WI38 (cell line): Measurements from ENCODE around the gene SARDH.
"Not testable (repeated sequence)": the region's sequence is repeated elsewhere in the genome, so short reads cannot be mapped to it uniquely, and the experiment has no call there.

Experiments
- H3K4me3 ChIP-seq: 2 replicates; pipeline ENCODE4 v1.5.1; 2011; ENCODE audit warnings: low read depth, mild to moderate bottlenecking, control low read depth, low read length
- TF ChIP-seq, protein P1 (sequence below): IDR thresholded peaks from 2 replicates; pipeline ENCODE4 v1.5.1; 2012; ENCODE audit warnings: low read depth, mild to moderate bottlenecking, control low read depth, low read length

SARDH gene

DNA sequence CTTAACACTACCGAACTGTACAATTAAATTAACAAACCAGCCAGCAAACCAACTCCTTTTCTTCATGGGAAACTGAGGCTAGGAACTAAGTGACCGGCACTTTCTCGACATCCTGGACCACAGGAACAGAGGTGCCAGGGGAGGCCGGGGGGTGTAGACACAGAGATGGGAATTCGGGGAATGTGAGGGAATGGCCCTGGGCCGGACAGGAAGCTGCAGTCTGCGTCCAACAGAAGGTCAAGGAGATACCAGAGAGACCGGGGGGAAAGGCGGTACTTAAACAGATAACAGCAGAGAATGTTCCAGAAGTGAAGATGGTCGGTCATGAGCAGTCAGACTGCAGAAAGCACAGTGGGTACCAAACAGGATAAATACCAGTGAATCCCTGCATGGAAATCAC is 61.7 kb downstream of the SARDH start:
- TF ChIP-seq, protein P1, sequence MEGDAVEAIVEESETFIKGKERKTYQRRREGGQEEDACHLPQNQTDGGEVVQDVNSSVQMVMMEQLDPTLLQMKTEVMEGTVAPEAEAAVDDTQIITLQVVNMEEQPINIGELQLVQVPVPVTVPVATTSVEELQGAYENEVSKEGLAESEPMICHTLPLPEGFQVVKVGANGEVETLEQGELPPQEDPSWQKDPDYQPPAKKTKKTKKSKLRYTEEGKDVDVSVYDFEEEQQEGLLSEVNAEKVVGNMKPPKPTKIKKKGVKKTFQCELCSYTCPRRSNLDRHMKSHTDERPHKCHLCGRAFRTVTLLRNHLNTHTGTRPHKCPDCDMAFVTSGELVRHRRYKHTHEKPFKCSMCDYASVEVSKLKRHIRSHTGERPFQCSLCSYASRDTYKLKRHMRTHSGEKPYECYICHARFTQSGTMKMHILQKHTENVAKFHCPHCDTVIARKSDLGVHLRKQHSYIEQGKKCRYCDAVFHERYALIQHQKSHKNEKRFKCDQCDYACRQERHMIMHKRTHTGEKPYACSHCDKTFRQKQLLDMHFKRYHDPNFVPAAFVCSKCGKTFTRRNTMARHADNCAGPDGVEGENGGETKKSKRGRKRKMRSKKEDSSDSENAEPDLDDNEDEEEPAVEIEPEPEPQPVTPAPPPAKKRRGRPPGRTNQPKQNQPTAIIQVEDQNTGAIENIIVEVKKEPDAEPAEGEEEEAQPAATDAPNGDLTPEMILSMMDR = no peak
- H3K4me3 ChIP-seq = no peak overlapping the region

DNA sequence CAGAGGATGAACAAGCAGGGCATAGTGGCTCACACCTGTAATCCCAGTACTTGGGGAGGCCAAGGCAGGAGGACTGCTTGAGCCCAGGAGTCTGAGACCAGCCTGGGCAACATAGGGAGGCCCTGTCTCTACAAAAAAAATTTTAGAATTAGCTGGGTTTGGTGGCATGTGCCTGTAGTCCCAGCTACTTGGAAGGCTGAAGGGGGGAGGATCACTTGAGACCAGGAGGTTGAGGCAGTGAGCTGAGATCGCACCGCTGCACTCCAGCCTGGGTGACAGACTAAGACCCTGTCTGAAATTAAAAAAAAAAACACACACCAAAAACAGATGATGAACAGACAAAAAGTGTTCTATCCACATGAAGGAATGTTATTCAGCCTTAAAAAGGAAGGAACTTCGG is 62.4 kb downstream of the SARDH start:
- H3K4me3 ChIP-seq = not testable (repeated sequence)

DNA sequence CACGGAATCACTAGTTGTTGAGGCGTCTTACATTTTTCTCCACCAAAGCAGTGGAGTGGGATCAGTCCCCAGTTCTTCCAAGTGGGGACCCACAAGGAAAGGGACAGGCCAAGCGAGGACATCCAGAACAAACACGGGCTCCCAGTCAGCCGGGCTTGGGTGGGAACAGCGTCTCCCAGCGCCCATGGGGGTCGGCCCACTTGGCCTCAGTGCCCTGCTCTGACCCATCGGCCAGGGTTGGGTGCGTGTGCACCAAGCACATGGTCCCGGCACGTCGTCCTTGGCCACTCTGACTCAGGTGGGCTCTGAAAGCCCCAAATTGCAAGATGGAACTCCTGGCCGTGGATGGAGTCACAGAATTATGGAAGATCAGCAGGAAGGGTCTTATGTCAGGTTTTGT is 64.1 kb downstream of the SARDH start:
- H3K4me3 ChIP-seq = no peak overlapping the region
- TF ChIP-seq, protein P1 = no peak

DNA sequence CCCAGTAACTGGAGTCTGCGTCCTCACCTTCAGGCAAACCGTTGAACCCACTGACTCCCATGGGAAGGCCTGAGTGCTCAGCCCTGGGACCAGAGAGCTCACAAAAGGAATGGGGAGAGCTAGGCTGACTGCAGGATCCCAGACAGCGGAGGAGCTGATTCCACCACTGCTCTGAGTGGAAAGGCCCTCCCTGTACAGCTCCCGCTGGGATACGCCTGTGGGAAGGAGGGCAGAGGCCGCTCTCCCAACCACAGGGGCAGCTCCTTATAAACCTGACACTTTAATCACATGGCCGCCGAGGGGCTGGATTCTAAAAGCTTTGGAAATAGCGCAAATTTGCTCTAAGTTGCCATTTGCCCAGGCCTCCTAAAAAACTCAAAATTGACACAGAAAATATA is 64.9 kb downstream of the SARDH start:
- H3K4me3 ChIP-seq = no peak overlapping the region

DNA sequence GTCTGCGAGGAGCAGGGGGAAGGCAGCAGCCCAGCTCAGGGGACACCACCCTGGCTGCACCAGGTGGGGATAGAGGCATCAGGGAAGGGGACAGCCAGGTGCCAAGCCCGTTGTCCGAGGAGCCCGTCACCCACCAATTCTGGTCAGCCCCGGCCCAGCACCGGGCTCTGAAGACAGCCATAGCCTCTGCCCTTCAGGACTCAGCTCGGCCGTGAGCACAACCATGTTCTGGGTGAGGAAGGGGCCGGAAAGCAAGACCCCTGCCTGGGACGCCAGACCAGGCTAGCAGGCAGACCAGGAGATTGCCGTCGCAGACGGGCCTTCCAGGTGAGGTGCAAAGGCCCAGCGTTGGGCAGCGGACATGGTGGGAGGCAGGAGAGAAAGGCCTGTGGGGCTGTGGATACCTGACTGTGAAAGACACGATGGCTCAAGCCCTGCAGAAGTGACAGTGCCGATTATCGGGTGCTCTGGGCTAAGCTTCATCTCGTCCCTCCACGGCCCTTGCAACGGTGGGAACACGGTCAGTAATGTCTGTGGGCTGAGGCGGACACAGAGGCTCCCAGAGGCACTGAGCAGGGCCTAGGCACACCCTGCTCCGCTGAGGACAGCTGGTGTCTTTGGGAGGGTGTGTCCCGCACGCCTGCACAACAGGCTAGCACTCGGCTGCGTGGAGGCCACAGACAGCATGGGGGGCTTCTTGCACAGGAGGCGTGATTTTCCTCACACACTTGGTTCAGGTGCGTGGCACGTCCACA is 65.5 kb downstream of the SARDH start:
- TF ChIP-seq, protein P1 = no peak
- H3K4me3 ChIP-seq = no peak overlapping the region

More for the DNA sequence above, 64.9 kb downstream of the SARDH start:
- TF ChIP-seq, protein P1 = no peak

DNA sequence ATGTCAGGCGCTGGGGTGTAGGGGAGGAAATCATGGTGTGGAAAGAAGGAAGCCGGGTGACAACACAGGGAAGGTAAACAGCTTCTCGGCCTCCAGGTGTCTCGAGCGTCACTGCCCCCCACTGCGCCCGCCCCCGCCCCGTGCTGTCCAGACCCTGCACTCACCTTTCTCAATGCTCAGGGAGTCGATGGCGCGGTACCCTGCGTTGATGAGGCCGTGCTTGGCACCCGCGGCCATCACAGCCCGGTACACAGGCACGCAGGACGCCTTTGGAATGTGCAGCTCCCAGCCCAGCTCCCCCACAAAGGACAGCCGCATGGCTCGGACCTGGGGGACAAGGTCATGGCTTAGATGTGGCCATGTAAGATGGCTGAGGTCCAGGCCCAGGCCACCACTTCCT is 66.8 kb downstream of the SARDH start:
- TF ChIP-seq, protein P1 = no peak
- no peak overlapping the region for H3K4me3 ChIP-seq

DNA sequence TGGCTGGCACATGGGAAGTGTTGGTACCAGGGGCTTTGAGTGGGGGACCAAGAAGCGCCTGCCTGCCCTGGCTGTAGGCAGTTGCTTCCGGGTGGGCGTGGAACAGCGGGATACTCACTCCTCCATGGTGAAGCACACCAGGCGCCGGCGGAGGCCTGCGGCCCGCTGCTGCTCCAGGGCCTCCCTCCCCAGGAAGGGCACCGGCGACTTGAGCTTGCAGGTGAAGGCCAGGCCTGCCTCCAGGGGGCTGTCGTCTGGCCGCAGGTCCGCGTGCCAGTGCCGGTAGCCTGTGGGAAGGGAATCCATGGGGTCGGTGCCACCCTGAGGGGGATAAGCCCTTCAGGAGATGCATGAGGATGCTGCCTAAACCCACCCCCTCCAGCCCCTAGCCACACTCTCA is 67.7 kb downstream of the SARDH start:
- TF ChIP-seq, protein P1 = no peak
- no peak overlapping the region for H3K4me3 ChIP-seq
